GM21528 (cell line): ENCODE measurements around the gene BRI3.

Experiments used
- ATAC-seq: cut with Tn5 transposase; IDR thresholded peaks from one replicate; pipeline ENCODE4 v1.9.1; 2021; ENCODE audit warnings: mild to moderate bottlenecking, moderate library complexity; ENCODE audit not compliant: unreplicated experiment, low FRiP score

The BRI3 gene

DNA sequence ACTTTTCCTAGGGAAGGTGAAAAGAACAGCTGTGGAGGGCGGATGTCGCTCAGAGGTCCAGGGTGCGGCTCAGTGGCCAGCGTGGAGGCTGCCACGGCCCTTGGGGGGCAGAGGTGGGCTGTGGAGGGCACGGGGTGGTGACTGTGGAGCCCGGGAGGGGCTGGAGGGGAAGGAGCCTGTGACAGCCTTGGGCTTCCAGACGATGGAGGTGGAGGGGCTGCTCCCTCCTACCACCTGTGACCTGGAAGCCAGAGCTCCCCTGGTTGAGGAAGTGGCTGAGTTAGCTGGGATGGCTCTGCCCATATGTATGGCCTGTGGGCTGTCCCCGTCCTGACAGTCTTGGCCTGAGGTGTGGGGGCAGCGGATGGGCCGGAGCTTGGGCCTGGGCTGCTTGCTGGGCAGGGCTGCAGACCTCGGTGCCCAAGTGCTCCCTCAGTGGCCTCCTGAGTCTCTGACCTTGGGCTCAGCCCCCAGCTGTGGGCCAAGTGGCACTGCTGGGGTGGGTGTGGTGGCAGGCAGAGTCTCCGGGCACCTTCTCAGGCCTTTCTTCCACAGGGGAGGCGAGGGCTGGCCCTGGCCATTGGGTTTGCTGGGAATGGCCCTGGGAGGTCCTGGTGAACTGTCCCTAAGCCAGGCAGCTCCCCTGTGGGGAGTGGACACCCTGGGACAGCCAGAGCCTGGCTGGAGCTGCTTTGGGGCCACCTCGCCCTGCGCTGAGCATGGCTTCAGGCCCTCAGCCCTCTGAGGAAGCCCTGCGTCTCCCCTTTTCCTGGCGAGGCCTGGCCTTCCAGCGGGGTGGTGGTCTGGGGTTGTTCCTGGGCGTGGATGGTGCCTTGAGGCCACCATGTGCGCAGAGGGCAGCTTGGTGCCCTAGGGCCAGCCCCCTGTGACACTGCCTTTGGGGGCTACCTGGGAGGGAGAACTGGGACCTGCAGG, 3.9 kb downstream of the BRI3 start:
- ATAC-seq, result no peak

DNA sequence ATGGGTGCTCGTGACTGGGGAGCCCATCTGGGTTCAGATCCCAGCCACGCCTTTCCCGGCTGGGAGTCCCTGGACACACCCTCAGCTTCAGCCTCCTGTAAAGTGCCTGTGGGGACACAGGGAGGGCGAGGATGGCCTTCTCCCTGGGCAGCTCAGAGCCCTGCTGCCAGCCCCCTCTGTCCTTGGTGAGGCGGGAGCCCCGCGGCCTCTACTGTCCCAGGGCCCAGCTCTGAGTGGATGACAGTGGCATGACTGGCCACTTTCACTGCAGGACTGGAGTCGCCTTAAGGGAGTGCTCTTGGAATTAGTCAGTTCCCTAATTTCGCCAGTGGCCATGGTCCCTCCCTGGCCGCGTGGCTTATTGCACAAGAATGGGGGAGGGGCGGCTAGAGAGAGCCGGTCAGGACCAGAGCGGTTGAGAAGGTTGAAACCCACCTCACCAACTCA, 4.6 kb downstream of the BRI3 start:
- ATAC-seq, result no peak

DNA sequence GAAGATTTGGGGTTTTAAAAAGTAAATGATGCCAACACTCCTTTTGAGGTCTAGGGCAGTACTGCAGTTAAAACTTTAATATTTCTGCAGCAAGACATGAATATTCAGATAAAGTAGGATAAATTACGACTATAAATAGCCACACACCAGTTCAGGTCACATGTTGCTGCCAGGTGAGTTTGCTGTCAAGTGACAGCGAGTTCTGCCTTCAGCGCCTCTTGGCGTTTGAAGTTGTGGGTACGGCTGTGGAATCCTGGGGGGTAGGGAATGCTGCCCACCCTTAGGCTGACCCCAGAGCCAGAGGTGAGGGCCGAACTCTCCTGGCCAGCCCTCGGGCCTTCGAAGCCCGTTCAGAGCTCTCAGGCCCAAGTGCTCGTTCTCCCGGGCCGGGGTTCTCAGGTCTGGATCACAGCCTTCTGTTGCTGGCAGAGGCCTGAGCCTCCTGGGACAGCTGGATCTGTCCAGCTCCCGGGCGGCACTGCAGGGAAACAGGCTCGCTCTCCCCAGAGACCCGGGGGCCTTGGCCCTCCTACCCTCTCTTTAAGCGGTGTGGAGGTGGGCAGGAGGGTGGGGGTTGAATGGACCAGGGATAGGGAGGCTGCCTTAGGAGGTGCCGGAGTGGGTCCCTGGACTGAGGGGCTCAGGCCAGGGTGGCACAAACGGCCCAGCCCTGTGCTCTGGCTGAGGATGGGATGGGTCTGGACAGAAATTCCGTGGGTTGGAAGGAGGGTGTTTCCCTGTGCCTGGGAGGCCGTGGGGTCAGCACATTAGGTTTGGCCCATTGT, 5.4 kb downstream of the BRI3 start:
- no peak for ATAC-seq

DNA sequence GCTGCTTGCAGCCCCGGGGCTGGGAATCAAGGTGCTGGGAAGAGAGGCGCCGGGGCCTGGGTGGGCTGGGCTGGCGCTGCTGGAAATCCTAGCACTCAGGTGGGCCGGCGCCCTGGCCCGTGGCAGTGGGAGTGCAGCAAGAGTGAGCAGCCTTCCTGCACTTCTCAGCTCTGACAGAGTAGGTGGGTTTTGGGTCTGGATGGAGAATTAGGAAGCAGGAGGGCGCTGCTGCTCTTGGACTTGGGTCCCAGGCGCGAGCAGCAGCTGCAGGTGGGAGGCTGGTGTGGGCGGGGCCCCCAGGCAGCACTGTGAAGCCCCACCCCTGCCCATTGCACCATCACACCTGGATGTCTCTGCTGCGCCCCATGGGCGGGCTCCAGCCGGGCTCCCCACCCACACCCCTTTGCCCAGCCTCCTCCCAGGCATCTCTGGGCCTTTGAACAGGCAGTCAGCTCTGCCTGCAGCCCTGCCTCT, 6.0 kb downstream of the BRI3 start:
- no peak for ATAC-seq

GRCh38 chr7:98288064-98288823, 6.8 kb downstream of the BRI3 start:
- no peak for ATAC-seq

GRCh38 chr7:98289333-98289875, 7.9 kb downstream of the BRI3 start:
- no peak for ATAC-seq

DNA sequence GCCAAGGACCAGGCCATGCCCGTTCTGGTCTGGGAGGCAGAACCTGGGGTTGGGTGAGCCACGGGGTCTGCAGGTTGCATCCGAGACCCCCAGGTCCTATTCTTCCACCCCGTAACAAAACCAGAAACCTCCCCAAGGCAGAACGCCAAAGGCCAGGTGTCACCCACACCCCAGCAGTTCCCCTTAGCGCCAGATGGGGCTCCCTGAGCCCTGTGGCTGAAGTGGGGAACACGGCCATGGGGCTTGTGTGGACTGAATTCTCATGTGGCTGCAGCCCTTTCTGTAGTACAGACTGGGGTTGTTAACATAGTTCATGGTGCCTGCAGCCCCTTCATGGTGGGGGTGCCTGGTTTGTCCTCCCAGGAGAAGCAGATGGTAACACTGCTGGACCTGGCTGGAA, 10.2 kb downstream of the BRI3 start:
- ATAC-seq, result no peak

- ATAC-seq, result no peak
These were observed 11.8 kb downstream of the BRI3 start for GRCh38 chr7:98293265-98293664.

DNA sequence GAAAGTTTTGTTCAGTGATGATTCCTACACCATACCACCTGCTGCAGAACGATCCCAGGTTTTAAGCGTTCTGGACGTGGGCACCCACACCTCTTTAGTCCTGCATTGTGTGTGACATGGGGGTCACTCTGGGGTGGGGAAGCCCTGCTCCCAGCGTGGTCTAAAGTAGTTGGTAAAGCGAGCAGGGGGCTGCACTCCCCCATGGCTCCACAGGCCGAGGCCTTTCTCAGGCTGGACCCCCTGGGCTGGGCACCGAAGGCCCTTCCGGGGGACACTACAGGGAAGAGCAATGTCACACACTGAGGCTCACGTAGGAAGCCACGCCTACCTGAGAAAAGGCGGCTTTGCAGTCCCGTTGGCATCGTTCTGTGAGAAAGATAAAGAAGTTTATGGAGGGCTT, 12.3 kb downstream of the BRI3 start:
- ATAC-seq, result no peak

DNA sequence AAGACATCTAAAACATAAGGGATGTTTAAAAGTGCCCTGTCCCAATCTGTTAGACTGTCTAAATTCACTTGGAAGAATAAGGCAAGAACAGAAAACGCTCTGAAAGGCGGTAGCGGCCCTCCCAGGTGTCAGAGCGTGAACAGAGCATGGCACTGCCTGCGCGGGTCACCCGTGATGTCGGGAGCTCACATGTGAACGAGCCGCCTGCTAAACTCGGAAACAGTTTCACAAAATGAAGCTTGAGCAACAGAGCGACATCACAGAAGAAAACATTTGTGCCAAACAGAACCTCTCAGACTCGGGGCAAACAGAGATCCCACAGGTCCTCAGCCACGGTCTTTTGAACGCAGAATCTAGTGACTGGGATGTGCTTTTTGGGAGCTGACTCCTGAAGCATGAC, 12.8 kb downstream of the BRI3 start:
- no peak for ATAC-seq

DNA sequence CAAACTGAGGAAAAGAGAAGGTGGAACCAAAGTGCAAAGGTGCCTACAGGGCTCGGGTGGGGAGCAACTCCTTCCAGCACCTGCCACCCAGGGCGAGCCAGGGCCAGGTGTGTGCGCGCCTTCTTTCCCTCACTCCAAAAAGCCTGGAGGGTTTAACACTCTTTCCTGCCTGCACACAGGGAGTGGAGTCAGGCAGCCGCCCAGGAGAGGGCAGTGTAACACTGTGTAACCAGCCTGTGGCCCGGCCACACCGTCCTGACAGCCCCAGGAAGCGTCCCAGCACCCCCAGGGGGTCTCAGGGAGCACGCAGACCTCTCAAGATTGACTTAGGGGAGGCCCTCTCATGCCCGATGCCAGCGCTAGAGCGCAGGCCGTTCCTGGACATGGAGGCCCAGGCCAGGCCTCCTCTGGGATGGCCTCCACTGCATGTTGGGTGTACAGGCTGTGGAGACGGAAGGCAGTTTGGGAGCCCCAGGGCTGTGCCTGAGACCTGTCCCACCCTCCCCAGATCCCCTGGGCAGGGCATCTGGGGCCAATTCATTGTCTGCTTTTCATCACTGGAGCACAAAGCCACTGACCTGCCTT, 13.4 kb downstream of the BRI3 start:
- peak; percentile 67 for ATAC-seq

DNA sequence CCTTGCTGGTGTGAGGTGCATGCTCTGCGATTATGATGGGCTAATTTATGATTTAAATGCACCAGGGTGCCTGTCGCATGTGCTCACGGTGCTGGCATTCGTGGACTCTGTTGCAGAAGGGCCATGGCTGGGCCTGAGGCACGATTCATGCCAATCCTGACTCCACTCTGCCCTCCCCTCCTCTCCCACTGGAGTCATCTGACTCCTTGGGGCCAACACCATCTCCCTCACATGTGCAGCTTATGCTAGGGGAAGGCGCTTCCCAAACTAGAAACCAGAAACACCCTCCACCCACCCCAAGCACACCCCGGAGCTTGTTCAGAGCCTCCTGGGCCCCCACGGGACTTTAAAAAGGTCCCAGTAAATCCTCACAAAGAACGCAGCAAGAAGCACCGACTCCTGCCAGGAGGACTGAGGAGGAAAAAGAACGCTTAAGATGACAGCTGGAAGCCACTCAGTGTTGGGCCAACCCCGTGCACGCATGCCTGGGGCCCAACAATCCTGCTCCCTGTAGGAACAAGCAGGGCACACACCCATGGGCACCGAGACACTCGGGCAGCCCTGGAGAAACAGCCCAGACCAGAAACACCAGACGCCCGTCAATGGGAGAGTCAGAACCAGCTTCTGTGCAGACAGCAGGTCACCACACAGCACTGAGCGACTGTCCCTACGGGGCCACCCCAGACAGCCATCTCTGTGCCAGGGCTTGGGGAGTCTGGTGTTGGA, 14.1 kb downstream of the BRI3 start:
- ATAC-seq, result no peak

GRCh38 chr7:98296833-98297232, 15.3 kb downstream of the BRI3 start:
- no peak for ATAC-seq

GRCh38 chr7:98297626-98298286, 16.3 kb downstream of the BRI3 start:
- no peak for ATAC-seq

DNA sequence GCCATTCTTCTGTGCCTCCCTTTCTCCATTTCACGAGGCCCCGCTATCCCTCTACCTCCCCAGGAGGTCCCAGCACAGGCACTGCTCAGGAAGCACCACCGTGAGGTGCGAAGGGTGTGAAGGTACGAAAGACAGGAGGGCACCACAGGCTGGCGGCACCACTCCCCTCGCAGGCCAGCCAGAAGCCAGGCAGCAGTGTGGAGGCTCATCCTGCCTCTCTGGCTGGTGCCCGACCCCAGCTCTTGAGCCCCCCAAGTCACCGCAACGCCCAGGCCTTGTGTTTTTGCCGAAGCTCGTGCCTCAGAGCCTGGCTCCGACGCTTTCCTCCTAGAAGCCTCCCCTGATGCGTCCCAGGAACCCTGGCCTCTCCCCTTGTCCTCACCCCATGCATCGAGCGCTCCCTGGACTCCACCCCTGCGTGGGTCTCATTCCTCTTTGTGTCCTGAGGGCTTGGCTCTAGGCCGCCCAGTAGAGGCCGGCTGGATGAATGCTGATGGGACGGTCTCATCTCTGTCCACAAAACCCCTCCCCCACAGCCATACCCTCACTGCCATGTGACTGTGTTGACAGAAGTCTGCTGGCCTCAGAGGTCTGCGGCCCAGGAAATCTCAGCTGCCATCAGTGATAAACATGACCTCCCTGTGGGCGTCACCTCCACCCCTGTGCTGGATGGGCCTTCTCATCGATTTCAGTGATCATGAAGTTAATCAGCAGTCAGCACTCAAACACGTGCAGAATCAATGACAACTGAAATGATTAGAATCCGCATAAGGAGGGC, 19.3 kb downstream of the BRI3 start:
- ATAC-seq, result no peak

- no peak for ATAC-seq
These were observed 20.4 kb downstream of the BRI3 start for GRCh38 chr7:98301693-98302470.

DNA sequence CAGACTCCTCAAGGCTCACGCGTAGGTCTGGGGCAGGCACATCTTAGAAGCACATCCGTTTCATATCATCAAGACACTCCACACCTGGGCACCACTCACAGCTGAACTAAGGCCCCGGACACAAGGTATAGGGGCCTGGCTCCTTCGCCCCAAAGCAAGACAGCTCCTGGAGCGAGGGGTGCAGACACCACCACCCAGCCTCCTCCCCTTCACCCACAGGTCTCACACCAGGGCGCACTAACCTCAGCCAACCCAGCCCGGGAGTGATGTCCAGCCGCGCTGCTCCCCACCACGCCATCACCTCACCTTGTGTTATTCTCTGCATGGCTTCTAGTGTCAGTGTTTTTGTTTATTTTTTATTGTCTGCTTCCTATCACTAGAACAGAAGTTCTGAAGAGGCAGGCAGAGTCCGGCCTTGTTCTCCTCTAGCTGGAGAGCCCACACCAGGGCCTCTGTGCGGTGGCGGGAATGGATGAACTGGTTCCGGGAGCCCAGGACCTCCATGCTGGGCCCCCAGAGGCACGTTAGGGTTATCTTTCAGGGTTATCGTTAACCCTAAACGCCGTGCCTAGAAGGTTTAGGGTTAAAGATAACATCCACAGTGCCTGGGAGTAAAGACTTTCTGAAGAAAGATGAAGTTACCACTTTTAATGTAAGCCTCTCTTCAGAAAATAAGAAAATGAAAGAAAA, 21.8 kb downstream of the BRI3 start:
- no peak for ATAC-seq
